Measurements from ENCODE around the gene DHRS7B. TPM values are rescaled to one million over a fixed set of nuclear protein-coding genes. Genes with fewer than 3 reads are reported as not detected.
A peak's percentile ranks its signal among the peaks of the same experiment; 100 is the strongest.

Gene DHRS7B
- total RNA-seq, 1 experiment from 2014 or later = 9.4 TPM

- H3K27ac ChIP-seq (ENCODE audit: low read length) = no peak overlapping the region
- no peaks in the 10 kb centered on the region for H3K36me3 ChIP-seq (ENCODE audit: control insufficient read depth, insufficient read depth, low read length)
- H3K4me3 ChIP-seq (ENCODE audit: low read depth in 2 of 2, low read length in 2 of 2) = no peak overlapping the region
- peak; percentile 16; the same call in 1 of the 2 replicates for TF ChIP-seq CTCF (IDR thresholded peaks at IDR 0.05)
- no peak for TF ChIP-seq REST (IDR thresholded peaks at IDR 0.05; ENCODE audit: insufficient read depth in 1 of 2, low read depth in 2 of 2, low read length in 1 of 2)
- in situ Hi-C loops (cut with HindIII; ENCODE audit: low pct_unique_long_range_greater_than_20kb, low sequenced_read_pairs) (no loop called here), intact Hi-C loops (cut with micrococcal nuclease; ENCODE audit: unreplicated experiment) (no loop called here)
- CTCF ChIA-PET = no interaction called here
- H3K9me3 ChIP-seq (ENCODE audit: control insufficient read depth, insufficient read depth, low read depth, low read length) = no peaks in the 10 kb centered on the region
- H3K27me3 ChIP-seq (ENCODE audit: control insufficient read depth, insufficient read depth, low read length) = no peaks in the 10 kb centered on the region
- DNase-seq (ENCODE audit: low read depth, low spot score) = no peak
- ATAC-seq = no peak
- BruUV-seq (replicated peaks) = no TSS peak
- POLR2A ChIA-PET = no interaction called here
- no peaks in the 10 kb centered on the region for H3K4me1 ChIP-seq (ENCODE audit: control insufficient read depth, insufficient read depth, low read length)
These were observed 35.7 kb upstream of the DHRS7B start for GRCh38 chr17:21090902-21091618.

- H3K36me3 ChIP-seq (ENCODE audit: control insufficient read depth, insufficient read depth, low read length) = no peaks in the 10 kb centered on the region
- in situ Hi-C loops (cut with HindIII; ENCODE audit: low pct_unique_long_range_greater_than_20kb, low sequenced_read_pairs) = no loop called here
- ChIA-PET CTCF (no interaction called here), POLR2A (no interaction called here)
- ATAC-seq (no peak), DNase-seq (ENCODE audit: low read depth, low spot score) (no peak)
- TF ChIP-seq REST (IDR thresholded peaks at IDR 0.05; ENCODE audit: insufficient read depth in 1 of 2, low read depth in 2 of 2, low read length in 1 of 2) (no peak), POLR2AphosphoS5 (IDR thresholded peaks at IDR 0.05; ENCODE audit: low read depth, low read length) (no peak), SIN3A (IDR thresholded peaks at IDR 0.05; ENCODE audit: borderline replicate concordance, insufficient read depth, low read depth, low read length) (no peak), CTCF (IDR thresholded peaks at IDR 0.05) (no peak), TCF7L2 (IDR thresholded peaks at IDR 0.05; ENCODE audit: low read depth, low read length) (no peak)
- no peaks in the 10 kb centered on the region for H3K4me1 ChIP-seq (ENCODE audit: control insufficient read depth, insufficient read depth, low read length)
- intact Hi-C loops (cut with micrococcal nuclease; ENCODE audit: unreplicated experiment) = no loop called here
- no peaks in the 10 kb centered on the region for H3K27me3 ChIP-seq (ENCODE audit: control insufficient read depth, insufficient read depth, low read length)
- H3K4me3 ChIP-seq (ENCODE audit: low read depth in 2 of 2, low read length in 2 of 2) = no peak overlapping the region
- H3K27ac ChIP-seq (ENCODE audit: low read length) = no peak overlapping the region
- no peaks in the 10 kb centered on the region for H3K9me3 ChIP-seq (ENCODE audit: control insufficient read depth, insufficient read depth, low read depth, low read length)
- BruUV-seq (replicated peaks) = no TSS peak
These were observed 32.5 kb upstream of the DHRS7B start for GRCh38 chr17:21094298-21094704.

All from Panc1 (cell line).